ENCODE results near the gene LUC7L2.
"Not testable (repeated sequence)": the region's sequence is repeated elsewhere in the genome, so short reads cannot be mapped to it uniquely, and the experiment has no call there.

The LUC7L2 gene, protein sequence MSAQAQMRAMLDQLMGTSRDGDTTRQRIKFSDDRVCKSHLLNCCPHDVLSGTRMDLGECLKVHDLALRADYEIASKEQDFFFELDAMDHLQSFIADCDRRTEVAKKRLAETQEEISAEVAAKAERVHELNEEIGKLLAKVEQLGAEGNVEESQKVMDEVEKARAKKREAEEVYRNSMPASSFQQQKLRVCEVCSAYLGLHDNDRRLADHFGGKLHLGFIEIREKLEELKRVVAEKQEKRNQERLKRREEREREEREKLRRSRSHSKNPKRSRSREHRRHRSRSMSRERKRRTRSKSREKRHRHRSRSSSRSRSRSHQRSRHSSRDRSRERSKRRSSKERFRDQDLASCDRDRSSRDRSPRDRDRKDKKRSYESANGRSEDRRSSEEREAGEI

DNA sequence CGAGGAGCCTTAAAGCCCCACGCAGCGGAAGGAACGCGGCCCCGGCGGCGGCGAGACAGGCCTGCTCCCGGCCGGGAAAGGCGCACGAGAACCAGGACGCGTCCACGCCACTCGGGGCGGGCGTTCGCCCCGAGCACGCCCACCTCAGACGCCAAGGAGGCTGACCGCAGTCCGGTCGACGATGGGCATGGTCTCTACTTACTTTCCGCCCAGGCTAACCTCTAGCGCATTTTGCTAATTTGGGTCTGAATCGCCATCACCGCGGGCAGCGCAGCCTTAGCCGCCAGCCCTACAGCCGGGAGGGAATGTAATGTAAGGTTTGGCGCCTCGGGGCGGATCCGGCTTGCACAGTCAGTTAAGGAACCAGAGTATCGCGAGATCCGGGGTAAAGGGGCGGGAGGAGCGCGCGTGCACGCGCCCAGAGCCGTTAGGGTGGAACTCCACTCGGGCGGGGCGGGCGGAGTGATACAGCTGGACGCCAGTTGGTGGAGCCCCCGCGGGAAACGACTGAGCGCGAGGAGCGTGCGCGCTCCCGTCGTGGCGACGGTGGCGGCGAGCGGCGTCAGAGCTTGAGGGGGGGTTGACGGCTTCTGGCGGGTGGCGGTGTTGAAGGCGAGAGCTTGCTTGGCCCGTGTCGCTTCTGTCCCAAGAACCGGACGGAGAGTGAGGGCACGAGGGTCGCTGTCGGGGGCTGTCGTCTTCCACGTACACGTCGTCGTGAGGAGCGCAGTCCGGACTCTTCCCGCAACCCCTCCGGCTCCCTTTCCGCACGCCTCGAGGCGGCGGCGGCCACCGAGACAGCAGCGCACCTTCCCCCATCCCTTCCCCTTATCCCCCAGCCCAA lies at the start of gene LUC7L2:
TSS of gene LUC7L2 (plus strand) at position 529 of the 844 bp plus-strand sequence. CDS start 368 bp downstream, outside the sequence.
- peak; percentile 96 for DNase-seq

DNA sequence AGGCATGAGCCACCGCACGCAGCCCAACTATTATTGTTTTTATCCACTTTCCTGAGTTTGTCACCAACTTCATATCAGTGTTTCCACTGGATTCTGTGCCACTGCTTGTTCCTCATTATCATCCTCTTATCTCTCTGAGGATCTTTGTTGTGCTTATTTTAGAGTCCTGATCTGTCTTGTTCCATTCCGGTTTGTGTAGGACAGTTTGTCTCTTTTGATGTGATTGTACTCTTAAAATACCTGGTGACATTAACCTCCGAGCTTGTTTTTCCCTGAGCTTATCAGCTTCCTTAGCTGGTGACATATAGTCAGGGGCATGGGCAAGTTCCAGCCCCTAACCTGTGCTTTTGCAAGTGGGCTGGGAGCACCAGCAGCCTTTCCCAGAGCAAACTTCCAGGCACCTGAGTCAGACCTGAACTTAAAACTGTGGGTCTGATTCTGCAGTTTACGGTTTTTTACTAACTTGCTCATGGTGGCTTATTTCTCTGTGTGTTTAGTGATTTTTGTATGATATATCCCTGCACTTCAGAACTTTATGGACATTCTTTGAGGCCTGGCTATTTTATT lies 41.7 kb upstream of the LUC7L2 start:
- DNase-seq = no peak

DNA sequence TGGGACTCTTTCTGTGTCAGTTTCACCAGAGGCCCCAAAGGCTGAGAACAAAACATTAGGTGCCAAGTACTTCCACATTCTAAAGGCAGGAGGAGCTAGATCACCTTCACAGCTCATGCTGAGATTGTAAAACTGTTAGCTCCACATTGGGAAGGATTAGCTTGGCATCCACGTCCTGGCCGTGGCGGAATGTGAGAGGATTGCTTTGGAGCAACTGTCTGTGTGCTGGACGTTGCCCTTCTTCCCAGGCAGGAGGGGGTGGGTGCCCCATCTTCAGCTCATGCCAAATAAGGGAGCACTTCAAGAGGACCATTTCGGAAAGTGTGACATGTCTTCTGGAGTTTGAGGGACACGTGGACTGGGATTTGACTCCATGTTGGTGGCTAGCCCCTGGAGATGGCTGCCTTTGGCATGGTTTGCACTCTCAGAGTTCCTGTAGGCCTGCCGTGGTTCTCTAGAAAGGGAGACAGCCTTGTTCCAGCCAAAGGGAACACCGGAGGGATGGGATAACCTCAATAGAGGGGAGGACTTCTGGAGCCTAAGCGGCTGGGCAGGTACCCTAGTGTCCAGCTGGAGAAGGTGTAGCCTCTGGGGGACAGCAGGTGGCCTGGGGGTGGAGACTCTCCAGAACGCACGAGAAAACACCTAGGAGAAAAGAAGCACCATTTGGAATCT lies 38.5 kb upstream of the LUC7L2 start:
- DNase-seq = no peak

DNA sequence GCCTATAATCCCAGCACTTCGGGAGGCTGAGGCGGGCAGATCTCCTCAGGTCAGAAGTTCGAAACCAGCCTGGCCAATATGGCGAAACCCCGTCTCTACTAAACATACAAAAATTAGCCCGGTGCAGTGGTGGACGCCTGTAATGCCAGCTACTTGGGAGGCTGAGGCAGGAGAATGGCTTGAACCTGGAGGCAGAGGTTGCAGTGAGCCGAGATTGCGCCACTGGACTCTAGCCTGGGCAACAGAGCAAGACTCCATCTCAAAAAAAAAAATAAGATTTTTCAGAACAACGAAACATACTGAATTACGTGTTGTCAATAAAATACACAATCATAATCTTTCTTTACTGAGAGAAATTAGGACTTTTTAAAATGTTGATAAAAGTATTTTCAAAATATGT lies 35.0 kb upstream of the LUC7L2 start:
- not testable (repeated sequence) for DNase-seq

DNA sequence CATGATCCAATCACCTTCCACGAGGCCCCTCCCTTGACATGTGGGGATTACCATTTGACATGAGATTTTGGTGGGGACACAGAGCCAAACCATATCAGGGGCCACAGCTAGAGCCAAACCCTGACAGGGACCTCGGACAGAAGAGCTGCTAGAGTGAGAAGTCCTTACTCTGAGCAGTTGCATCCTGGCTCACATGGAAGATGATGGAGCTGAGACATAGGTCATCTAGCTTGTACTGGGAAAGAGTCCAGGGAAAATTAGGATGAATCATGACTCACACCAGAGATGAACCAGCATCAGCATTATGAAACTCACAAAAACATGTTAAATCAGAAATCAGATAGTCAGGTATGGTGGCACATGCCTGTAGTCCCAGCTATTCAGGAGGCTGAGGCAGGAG lies 31.3 kb upstream of the LUC7L2 start:
- no peak for DNase-seq

DNA sequence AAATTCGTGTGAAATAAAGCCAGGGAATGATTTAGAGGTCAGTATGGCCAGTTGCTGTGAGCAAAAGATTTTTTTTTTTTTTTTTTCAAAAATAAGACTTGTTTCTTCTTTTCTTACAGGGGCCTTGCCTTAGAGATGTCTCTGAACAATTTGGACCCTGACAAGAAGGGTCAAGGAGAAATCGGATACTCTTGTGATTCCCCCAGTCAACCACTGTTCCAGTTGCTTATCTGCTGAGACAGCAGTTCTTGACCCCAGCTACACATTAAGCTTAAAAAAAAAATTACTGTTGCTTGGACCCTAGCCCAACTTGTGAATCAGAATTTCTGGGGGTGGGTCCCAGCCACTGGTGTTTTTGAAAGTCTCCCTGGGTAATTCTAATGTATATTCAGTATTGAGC lies 30.6 kb upstream of the LUC7L2 start:
- no peak for DNase-seq

DNA sequence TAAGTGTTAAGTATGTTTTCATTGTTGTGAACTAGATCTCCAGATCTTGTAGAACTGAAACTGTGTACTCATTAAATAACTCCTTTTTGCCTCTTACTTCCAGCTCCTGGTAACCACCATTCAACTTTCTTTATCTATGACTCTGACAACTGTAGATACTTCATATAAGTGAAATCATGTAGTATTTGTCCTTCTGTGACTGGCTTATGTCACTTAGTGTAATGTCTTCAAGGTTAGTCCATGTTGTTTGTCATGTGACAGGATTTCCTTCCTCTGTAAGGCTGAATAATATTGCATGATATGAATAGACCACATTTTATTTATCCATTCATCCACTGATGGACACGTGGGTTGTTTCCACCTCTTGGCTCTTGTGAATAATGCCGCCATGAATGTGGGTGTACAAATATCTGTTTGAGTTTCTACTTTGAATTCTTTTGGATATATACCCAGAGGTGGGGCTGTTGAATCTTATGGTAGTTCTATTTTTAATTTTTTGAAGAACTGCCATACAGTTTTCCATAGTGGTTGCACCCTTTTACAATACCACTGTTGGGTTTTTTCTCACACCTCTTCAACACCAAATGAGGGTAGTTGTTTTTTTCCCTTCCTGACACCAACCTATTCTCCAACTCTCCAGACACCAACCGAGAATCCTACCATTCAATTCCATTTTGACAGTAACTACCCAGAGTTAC lies 29.2 kb upstream of the LUC7L2 start:
- no peak for DNase-seq

DNA sequence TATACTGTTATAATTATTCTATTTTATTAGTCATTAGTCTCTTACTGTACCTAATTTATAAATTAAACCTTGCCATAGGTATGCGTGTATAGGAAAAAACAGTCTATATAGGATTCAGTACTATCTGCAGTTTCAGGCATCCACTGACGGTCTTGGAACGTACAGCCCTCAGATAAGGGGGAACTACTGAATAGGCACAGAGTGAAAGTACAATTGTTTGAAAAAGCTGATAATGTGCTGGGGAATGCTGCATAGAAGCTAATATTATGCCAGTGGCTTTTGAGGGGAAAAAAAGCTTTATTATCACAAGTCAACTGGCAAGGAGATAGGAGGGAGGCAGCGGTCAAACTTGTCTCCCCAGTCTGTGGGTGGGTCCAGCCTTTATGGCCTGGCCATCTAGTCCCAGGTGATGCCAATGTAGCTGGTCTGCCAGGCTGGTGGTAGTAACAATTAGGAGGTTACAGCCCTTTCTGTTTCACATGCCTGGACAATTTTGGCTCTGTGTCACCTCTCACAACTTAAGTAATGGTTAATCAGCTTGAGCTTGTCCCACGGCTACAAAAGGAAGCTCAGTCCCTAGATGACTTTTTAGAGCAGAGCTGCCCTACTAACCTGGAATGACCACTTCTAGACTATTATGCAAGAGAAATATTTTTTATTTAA lies 26.9 kb upstream of the LUC7L2 start:
- DNase-seq = no peak

DNA sequence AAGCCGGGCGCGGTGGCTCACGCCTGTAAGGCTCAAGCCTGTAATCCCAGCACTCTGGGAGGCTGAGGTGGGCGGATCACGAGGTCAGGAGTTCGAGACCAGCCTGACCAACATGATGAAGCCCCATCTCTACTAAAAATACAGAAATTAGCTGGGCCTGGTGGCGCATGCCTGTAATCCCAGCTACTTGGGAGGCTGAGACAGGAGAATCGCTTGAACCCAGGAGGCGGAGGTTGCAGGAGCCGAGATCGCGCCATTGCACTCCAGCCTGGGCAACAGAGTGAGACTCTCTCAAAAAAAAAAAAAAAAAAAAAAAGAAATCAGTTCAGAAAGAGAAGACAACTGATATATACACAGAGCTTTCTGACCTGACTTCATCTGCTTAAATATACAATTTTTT lies 26.3 kb upstream of the LUC7L2 start:
- not testable (repeated sequence) for DNase-seq

DNA sequence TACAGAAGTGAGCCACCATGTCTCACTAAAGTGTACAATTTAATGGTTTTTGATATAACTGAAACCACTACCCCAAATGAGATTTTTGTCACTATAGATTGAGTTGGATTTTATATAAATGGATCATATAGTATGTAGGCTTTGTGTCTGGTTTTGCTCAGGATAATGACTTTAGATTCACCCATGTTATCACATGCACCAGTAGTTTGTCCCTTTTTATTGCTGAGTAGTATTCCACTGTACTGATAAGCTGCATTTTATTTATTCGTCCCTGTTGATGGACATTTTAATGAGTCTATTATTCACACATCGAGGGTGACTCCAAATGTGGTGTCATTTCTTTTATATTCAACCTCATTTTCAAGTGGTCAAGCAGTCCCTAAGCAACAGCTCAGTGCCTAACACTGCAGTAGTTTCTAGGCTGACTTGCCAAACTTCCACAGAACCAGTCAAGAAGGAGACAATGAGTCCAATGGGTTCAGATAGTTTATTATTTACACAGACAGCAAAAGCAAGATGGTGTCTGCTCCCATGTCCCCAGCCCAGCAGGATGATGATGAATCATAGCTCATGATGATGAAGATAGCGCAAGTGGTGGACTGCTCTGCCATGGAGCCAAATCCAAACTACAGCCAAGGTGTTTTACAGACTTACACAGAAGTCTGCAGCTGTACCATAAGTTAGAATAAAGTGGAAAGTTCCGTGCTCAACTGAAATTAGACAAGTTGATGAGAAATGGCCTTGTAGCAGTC lies 25.1 kb upstream of the LUC7L2 start:
- no peak for DNase-seq

DNA sequence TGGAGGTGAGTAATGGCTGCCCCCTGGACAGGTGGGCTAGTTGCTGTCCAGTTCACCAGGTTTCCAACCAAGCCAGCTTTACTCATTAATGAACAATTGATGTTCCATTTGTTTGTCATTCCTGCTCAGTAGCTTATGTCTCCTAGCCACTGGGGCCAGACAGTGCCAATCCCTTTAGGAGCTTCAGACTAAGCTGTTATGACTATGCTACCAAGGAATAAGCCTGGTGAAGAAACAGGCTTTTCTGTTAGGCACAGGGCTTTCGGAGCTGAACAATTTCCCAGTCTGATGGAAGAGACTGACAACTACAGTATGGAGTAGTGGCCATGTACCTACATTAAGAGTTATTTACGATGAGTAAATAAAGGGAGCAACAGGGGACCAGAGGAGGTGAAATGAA lies 20.7 kb upstream of the LUC7L2 start:
- DNase-seq = no peak

DNA sequence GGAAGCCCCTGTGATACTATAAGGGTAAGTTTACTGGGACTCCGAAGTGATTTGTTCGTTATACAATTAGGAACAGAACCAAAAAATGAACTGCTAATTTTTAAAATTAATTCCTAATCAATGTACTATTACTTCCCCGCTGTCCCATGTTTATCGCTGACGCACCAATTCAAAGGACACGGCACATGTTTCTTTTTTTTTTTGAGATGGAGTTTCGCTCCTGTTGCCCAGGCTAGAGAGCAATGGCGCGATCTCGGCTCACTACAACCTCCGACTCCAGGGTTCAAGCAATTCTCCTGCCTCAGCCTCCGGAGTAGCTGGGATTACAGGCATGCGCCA lies 20.0 kb upstream of the LUC7L2 start:
- DNase-seq = no peak

DNA sequence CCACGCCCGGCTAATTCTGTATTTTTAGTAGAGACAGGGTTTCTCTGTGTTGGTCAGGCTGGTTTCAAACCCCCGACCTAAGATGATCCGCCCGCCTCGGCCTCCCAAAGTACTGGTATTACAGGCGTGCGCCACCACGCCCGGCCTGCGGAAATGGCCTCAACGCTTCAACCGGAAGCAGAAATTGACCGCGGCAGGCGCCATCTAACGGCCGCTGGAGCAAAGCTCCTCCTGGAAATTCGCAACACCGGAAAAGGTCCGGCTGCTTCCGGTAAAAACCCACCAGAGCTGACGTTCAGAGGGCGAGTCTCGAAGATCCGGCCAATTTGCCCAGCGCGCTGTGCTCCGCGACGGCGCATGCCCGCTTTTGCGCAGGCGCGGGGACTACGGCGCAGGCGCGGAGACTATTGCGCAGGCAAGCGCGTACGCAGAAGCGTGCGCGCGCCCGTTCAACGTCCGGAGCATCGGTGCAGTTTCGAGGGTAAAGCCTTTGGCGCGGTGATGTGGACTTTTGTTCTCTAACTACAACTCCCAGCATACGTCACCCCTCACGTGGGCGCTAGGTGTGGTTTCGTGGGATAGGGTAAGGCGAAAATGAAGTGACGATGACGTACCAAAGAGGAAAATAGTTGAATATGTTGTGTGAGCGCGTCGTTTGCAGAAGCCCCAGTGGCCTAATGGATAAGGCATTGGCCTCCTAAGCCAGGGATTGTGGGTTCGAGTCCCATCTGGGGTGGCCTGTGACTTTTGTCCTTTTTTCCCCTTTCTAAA lies 19.5 kb upstream of the LUC7L2 start:
- DNase-seq = peak; percentile 98

DNA sequence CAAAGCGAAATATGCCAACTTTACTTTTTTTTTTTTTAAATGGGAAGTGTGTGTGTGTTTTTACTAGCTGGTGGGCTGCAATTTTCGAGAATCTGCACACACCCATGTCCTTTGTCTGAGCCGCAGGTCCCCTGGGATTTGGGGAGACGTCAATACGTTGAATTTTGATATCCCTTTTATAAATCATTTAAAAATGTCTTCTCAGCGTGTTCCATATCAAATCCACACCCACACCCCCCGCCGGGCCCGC lies 19.0 kb upstream of the LUC7L2 start:
- DNase-seq = no peak

DNA sequence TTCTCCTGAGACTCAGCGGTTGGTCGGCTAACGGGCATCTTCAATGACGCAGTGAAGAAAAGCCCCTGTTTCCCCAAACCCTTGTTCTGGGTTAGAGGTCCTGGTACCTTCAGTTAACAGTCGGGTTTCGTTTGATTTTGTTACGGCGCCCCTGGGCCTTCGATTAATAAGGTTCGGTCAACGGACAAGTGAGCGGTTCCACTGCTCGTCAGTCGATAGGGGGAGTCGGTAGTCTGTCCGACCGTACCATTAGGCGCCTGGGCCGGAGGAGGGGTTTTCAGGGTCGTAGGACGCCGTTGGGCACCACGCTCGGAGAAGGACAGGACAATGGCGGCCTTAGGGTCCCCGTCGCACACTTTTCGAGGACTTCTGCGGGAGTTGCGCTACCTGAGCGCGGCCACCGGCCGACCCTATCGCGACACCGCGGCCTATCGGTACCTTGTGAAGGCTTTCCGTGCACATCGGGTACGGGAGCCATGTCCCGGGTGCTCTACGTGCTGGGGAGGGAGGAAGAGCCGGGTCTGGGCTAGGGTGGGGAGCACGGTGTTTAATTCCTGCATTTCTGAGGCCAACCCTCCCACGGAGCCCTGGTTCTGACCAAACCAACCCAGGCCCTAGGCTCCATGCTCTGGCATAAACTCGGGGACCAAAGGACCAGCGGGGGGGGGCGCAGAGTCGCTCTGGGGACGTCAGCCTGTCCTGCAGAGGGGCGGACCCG lies 18.5 kb upstream of the LUC7L2 start, which contains the start of gene FMC1:
TSS of gene FMC1 (plus strand) at position 280 of the 718 bp plus-strand sequence. CDS start at position 328, 48 bp downstream.
- DNase-seq = peak; percentile 88

DNA sequence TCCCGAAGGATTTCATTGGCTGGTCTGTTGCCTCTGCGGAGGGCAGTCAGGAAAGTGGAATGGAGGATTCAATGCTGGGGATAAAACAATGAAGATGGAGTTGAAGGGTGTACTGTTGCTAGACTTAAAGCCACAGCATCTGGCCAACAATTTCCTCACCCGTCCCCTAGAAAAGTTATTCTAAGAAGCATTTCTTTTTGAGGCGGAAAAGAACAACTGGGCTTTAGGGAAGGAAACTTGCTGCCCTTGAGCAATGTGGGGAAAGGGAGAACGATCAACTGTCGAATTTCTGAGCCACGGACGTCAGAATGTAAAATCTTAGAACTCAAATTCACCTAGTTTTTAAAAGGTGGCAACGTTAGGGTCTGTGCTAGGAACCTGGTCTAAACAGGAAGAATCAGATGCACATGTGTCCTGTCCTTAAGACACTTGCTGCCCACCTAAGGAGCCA lies 17.9 kb upstream of the LUC7L2 start:
- no peak for DNase-seq

DNA sequence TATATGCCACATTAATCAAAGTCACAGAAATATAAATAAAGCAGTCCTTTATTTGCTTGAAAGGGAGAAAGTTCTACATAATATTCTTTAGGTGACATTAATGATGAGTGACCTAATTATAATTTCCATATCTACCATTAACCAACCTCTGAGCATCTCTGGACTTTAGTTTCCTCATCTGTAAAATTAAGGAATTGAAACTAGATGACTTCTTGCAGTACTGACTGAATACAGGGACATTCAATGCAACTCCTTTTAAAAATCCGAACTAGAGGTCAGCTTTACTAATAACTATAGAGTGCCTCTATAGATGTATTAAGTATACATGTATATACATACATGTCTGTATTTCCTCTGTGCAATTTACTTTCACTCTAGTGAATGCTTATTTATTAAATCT lies 14.7 kb upstream of the LUC7L2 start:
- DNase-seq = no peak

DNA sequence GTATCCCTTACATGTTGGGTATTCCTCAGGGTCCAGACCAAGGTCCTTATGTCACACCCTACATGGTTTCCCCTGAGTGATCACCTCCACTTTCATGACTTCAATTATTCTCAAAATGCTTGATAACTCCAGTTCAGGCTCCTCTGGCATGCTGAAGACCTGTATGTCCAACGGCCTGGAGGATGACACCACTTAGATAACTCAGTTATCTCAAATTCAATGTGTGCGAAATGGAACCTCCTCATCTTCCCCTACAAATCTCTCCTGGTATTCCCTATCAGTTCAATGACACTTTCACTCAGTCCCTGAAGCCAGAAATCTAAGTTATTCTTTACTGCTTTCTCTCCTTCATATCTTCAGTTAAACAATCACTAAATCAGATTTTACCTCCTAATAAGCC lies 8.7 kb upstream of the LUC7L2 start:
- no peak for DNase-seq

DNA sequence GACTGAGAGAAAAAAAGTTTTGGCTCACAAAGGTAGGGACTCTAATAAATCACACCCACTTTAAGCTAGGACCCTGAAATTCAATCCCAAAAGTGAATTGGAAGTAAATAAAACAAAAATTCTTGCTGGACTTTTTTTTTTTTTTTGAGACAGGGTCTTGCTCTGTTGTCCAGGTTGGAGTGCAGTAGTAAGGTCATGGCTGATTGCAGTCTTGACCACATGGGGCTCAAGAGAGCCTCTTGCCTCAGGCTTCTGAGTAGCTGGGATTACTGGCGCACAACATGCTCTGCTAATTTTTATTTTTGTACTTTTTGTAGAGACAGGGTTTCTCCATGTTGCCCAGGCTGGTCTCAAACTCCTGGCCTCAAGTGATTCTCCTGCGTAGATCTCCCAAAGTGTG lies 5.0 kb upstream of the LUC7L2 start:
- DNase-seq = no peak

DNA sequence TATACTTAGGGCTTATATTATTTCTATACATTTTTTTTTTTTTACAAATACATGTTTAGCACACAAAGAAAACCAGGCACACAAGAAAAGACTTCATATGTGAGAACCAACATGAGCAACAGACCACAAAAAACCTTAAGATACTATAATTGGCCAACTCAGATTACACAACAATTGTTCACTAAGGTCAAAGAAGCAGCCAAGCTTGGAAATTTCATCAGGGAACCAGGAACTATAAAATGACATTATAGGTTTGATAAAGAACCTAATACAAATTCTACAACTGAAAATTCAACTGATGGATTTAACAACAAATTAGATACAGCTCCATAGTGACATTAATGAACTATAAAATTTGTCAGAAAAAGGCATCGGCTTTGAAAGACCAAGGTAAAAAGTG lies 4.4 kb upstream of the LUC7L2 start:
- DNase-seq = no peak

All from NCI-H1436 (cell line).